ENCODE measurements around the gene RIPOR3. TPM values are rescaled to one million over a fixed set of nuclear protein-coding genes. Genes with fewer than 3 reads are reported as not detected.

Gene RIPOR3
- total RNA-seq, 2 experiments from 2014 or later = not detected

GRCh38 chr20:50598074-50598473, 93.3 kb downstream of the RIPOR3 start:
- intact Hi-C loops (cut with micrococcal nuclease) = no loop called here
- Mint-ChIP-seq H3K4me1 (ENCODE audit: low read depth) (peaks cover 9% of the 10 kb centered on the region), H3K9me3 (no peaks in the 10 kb centered on the region), H3K36me3 (no peaks in the 10 kb centered on the region), H3K27ac (no peak overlapping the region), H3K27me3 (peaks cover 6% of the 10 kb centered on the region), H3K4me3 (no peak overlapping the region)
- ChIA-PET CTCF (interaction anchor here (1.2 to 4.7 kb wide), 2 partner anchors 10 to 152 kb away, joined by 4 to 30 read pairs; no protein-coding TSS in a partner anchor), POLR2A (no interaction called here)
- no peak for DNase-seq

- Mint-ChIP-seq H3K27ac (no peak overlapping the region), H3K4me1 (ENCODE audit: low read depth) (peaks cover 9% of the 10 kb centered on the region), H3K9me3 (no peaks in the 10 kb centered on the region), H3K27me3 (peaks cover 2% of the 10 kb centered on the region), H3K36me3 (no peaks in the 10 kb centered on the region), H3K4me3 (no peak overlapping the region)
- ChIA-PET POLR2A (no interaction called here), CTCF (interaction anchor here (0.6 to 4.7 kb wide), 3 partner anchors 10 to 155 kb away, joined by 4 to 30 read pairs (median 4); no protein-coding TSS in a partner anchor)
- intact Hi-C loops (cut with micrococcal nuclease) = no loop called here
- no peak for DNase-seq
These were observed 93.9 kb downstream of the RIPOR3 start for GRCh38 chr20:50597406-50597969.

GRCh38 chr20:50596694-50597021, 94.7 kb downstream of the RIPOR3 start:
- H3K36me3 Mint-ChIP-seq = no peaks in the 10 kb centered on the region
- peaks cover 2% of the 10 kb centered on the region for H3K27me3 Mint-ChIP-seq
- intact Hi-C loops (cut with micrococcal nuclease) = no loop called here
- peaks cover 9% of the 10 kb centered on the region for H3K4me1 Mint-ChIP-seq (ENCODE audit: low read depth)
- no peak for DNase-seq
- no peaks in the 10 kb centered on the region for H3K9me3 Mint-ChIP-seq
- CTCF ChIA-PET = interaction anchor here (3.4 to 4.7 kb wide), 2 partner anchors 9 to 39 kb away, joined by 9 to 30 read pairs; no protein-coding TSS in a partner anchor
- no peak overlapping the region for H3K4me3 Mint-ChIP-seq
- H3K27ac Mint-ChIP-seq = no peak overlapping the region
- POLR2A ChIA-PET = no interaction called here

- H3K9me3 Mint-ChIP-seq = no peaks in the 10 kb centered on the region
- no peak for DNase-seq
- no peak overlapping the region for H3K27ac Mint-ChIP-seq
- intact Hi-C loops (cut with micrococcal nuclease) = no loop called here
- no peak overlapping the region for H3K4me3 Mint-ChIP-seq
- POLR2A ChIA-PET = no interaction called here
- CTCF ChIA-PET = interaction anchor here (0.6 to 4.7 kb wide), 4 partner anchors 9 to 632 kb away, joined by 3 to 30 read pairs (median 6); no protein-coding TSS in a partner anchor
- H3K36me3 Mint-ChIP-seq = no peaks in the 10 kb centered on the region
- peaks cover 9% of the 10 kb centered on the region for H3K4me1 Mint-ChIP-seq (ENCODE audit: low read depth)
- peaks cover 2% of the 10 kb centered on the region for H3K27me3 Mint-ChIP-seq
These were observed 95.2 kb downstream of the RIPOR3 start for GRCh38 chr20:50595988-50596693.

GRCh38 chr20:50595433-50595895, 95.9 kb downstream of the RIPOR3 start:
- no peak overlapping the region for H3K4me3 Mint-ChIP-seq
- intact Hi-C loops (cut with micrococcal nuclease) = no loop called here
- peaks cover 9% of the 10 kb centered on the region for H3K4me1 Mint-ChIP-seq (ENCODE audit: low read depth)
- DNase-seq = no peak
- ChIA-PET POLR2A (no interaction called here), CTCF (interaction anchor here (0.6 to 4.7 kb wide), 6 partner anchors 8 to 632 kb away, joined by 3 to 30 read pairs (median 5); no protein-coding TSS in a partner anchor)
- H3K27ac Mint-ChIP-seq = no peak overlapping the region
- H3K9me3 Mint-ChIP-seq = no peaks in the 10 kb centered on the region
- H3K36me3 Mint-ChIP-seq = no peaks in the 10 kb centered on the region
- no peaks in the 10 kb centered on the region for H3K27me3 Mint-ChIP-seq

GRCh38 chr20:50594591-50595432, 96.5 kb downstream of the RIPOR3 start:
- no peaks in the 10 kb centered on the region for H3K9me3 Mint-ChIP-seq
- H3K27me3 Mint-ChIP-seq = no peaks in the 10 kb centered on the region
- no peak overlapping the region for H3K4me3 Mint-ChIP-seq
- DNase-seq = no peak
- H3K36me3 Mint-ChIP-seq = no peaks in the 10 kb centered on the region
- intact Hi-C loops (cut with micrococcal nuclease) = no loop called here
- POLR2A ChIA-PET = no interaction called here
- no peak overlapping the region for H3K27ac Mint-ChIP-seq
- H3K4me1 Mint-ChIP-seq (ENCODE audit: low read depth) = peaks cover 9% of the 10 kb centered on the region
- CTCF ChIA-PET = interaction anchor here (0.6 to 3.4 kb wide), 4 partner anchors 14 to 155 kb away, joined by 3 to 9 read pairs (median 5); no protein-coding TSS in a partner anchor

- CTCF ChIA-PET = interaction anchor here (0.9 to 3.4 kb wide), 3 partner anchors 14 to 155 kb away, joined by 3 to 9 read pairs (median 7); no protein-coding TSS in a partner anchor
These were observed 97.1 kb downstream of the RIPOR3 start for GRCh38 chr20:50594231-50594590.

GRCh38 chr20:50593005-50593335, 98.4 kb downstream of the RIPOR3 start:
- intact Hi-C loops (cut with micrococcal nuclease) = no loop called here
- Mint-ChIP-seq H3K27ac (no peak overlapping the region), H3K9me3 (no peaks in the 10 kb centered on the region), H3K4me3 (no peak overlapping the region), H3K27me3 (no peaks in the 10 kb centered on the region), H3K36me3 (peaks cover 5% of the 10 kb centered on the region), H3K4me1 (ENCODE audit: low read depth) (peaks cover 9% of the 10 kb centered on the region)
- DNase-seq = no peak
- ChIA-PET POLR2A (no interaction called here), CTCF (interaction anchor here (1.0 kb wide), 1 partner anchor 9 kb away, joined by 3 read pairs; no protein-coding TSS in a partner anchor)

More at GRCh38 chr20:50594231-50594590, 97.1 kb downstream of the RIPOR3 start:
- no peaks in the 10 kb centered on the region for H3K36me3 Mint-ChIP-seq
- no peaks in the 10 kb centered on the region for H3K9me3 Mint-ChIP-seq
- peaks cover 9% of the 10 kb centered on the region for H3K4me1 Mint-ChIP-seq (ENCODE audit: low read depth)
- H3K27ac Mint-ChIP-seq = peak overlapping the region; percentile 30
- H3K27me3 Mint-ChIP-seq = no peaks in the 10 kb centered on the region
- H3K4me3 Mint-ChIP-seq = no peak overlapping the region
- no peak for DNase-seq
- POLR2A ChIA-PET = no interaction called here
- intact Hi-C loops (cut with micrococcal nuclease) = no loop called here

GRCh38 chr20:50592282-50593004, 98.9 kb downstream of the RIPOR3 start:
- H3K27ac Mint-ChIP-seq = no peak overlapping the region
- no peaks in the 10 kb centered on the region for H3K9me3 Mint-ChIP-seq
- ChIA-PET POLR2A (no interaction called here), CTCF (interaction anchor here (1.0 kb wide), 2 partner anchors 8 to 13 kb away, joined by 3 read pairs; no protein-coding TSS in a partner anchor)
- peaks cover 9% of the 10 kb centered on the region for H3K4me1 Mint-ChIP-seq (ENCODE audit: low read depth)
- H3K36me3 Mint-ChIP-seq = peaks cover 5% of the 10 kb centered on the region
- H3K4me3 Mint-ChIP-seq = no peak overlapping the region
- DNase-seq = no peak
- no peaks in the 10 kb centered on the region for H3K27me3 Mint-ChIP-seq
- intact Hi-C loops (cut with micrococcal nuclease) = no loop called here

- H3K9me3 Mint-ChIP-seq = no peaks in the 10 kb centered on the region
- CTCF ChIA-PET = interaction anchor here (1.0 kb wide), 1 partner anchor 12 kb away, joined by 3 read pairs; no protein-coding TSS in a partner anchor
- peaks cover 6% of the 10 kb centered on the region for H3K36me3 Mint-ChIP-seq
These were observed 100.0 kb downstream of the RIPOR3 start for GRCh38 chr20:50591233-50591852.

GRCh38 chr20:50590348-50590664, 101.0 kb downstream of the RIPOR3 start:
- no peaks in the 10 kb centered on the region for H3K4me1 Mint-ChIP-seq (ENCODE audit: low read depth)
- POLR2A ChIA-PET = no interaction called here
- no peak overlapping the region for H3K4me3 Mint-ChIP-seq
- peaks cover 12% of the 10 kb centered on the region for H3K36me3 Mint-ChIP-seq
- CTCF ChIA-PET = no interaction called here
- no peak for DNase-seq
- intact Hi-C loops (cut with micrococcal nuclease) = no loop called here
- H3K9me3 Mint-ChIP-seq = no peaks in the 10 kb centered on the region
- H3K27me3 Mint-ChIP-seq = no peaks in the 10 kb centered on the region
- H3K27ac Mint-ChIP-seq = peak overlapping the region; percentile 23

More at GRCh38 chr20:50591233-50591852, 100.0 kb downstream of the RIPOR3 start:
- H3K27me3 Mint-ChIP-seq = no peaks in the 10 kb centered on the region
- intact Hi-C loops (cut with micrococcal nuclease) = no loop called here
- no peak overlapping the region for H3K27ac Mint-ChIP-seq
- H3K4me1 Mint-ChIP-seq (ENCODE audit: low read depth) = peaks cover 3% of the 10 kb centered on the region
- H3K4me3 Mint-ChIP-seq = no peak overlapping the region
- POLR2A ChIA-PET = no interaction called here
- DNase-seq = no peak
